Measurements from ENCODE around the gene ACP2. TPM values are rescaled to one million over a fixed set of nuclear protein-coding genes. Genes with fewer than 3 reads are reported as not detected.

ACP2 gene
- total RNA-seq, 4 donors from 2014 or later, result 20.4 to 38.0 (median 26.5) TPM

DNA sequence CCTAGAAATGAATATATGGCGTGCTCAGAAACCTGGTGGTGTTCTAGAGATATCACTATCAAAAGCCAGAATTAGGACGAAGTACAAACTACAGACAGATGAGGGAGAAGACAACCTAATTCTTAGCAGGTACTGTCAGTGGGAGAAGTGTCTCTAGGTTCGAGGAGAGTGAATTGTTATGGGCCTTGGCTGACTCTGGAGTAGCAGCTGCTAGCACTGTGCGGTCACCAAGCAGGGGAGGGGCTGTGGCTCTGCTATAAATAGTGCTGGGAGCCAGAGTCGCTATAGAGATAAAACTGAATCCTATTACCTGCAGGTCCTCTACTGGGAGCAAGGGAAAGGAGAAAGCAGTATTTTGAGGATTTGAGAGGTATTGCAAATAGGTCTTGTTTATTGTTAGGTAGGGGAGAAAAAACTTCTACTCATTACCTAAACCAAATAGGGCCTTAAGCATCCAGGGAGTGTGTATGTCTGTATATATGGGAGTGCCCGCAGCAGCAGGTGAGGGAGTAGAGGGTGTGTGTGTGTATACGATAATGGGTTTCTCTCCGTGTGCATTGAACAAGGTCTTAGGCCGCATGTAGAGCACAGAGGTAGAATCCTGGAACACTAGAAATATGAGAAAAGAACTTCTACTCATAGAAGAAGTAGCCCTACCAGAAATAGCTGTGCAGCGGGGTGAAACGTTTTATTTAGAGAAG is 23.5 kb upstream of the ACP2 start:
- peaks cover 8 to 53% (median 25%) of the 10 kb centered on the region in 3 donors for H3K4me1 ChIP-seq
- intact Hi-C loops (cut with DNase I), result no loop called here
- H3K4me3 ChIP-seq, result no peak overlapping the region
- peaks cover 9 to 37% (median 25%) of the 10 kb centered on the region in 3 donors for H3K36me3 ChIP-seq
- WGBS, 2 donors, result 61 to 66% methylated on average over 11 of the region's 11 CpGs
- no peaks in the 10 kb centered on the region for H3K9me3 ChIP-seq
- no peaks in the 10 kb centered on the region for H3K27me3 ChIP-seq
- TF ChIP-seq POLR2A (IDR thresholded peaks at IDR 0.05), result no peak
- TF ChIP-seq, protein P1, sequence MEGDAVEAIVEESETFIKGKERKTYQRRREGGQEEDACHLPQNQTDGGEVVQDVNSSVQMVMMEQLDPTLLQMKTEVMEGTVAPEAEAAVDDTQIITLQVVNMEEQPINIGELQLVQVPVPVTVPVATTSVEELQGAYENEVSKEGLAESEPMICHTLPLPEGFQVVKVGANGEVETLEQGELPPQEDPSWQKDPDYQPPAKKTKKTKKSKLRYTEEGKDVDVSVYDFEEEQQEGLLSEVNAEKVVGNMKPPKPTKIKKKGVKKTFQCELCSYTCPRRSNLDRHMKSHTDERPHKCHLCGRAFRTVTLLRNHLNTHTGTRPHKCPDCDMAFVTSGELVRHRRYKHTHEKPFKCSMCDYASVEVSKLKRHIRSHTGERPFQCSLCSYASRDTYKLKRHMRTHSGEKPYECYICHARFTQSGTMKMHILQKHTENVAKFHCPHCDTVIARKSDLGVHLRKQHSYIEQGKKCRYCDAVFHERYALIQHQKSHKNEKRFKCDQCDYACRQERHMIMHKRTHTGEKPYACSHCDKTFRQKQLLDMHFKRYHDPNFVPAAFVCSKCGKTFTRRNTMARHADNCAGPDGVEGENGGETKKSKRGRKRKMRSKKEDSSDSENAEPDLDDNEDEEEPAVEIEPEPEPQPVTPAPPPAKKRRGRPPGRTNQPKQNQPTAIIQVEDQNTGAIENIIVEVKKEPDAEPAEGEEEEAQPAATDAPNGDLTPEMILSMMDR (IDR thresholded peaks at IDR 0.05), result no peak
- no peak for DNase-seq
- H3K27ac ChIP-seq, result peak overlapping the region in 2 of 4 donors; percentile 96 to 98

DNA sequence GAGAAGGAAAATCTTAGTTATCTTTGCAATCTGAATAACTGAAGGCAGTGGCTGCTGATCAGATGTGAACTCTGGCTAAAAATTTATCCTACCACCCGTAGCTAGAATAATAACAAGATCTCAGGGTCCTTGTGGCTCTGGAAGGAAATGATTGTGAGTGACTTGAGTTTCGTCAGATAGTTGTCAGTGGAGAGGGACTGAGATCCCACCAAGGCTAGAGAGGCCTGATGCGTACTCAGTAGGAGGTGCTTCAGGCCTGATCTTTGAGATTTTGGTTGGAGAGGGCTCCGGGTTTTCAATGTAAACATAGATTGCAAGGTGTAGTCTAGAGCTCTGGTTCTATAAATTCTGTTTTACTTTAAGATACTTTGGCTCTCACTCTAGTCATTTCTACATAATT is 22.7 kb upstream of the ACP2 start:
- Histone ChIP-seq H3K27ac (peak overlapping the region in 3 of 4 donors; percentile 94 to 98 (median 96)), H3K9me3 (no peaks in the 10 kb centered on the region), H3K27me3 (no peaks in the 10 kb centered on the region), H3K36me3 (peaks cover 8 to 30% (median 18%) of the 10 kb centered on the region in 3 donors), H3K4me3 (peak overlapping the region in 2 of 4 donors; percentile 88 to 96), H3K4me1 (peaks cover 8 to 53% (median 25%) of the 10 kb centered on the region in 3 donors)
- 45 to 56% methylated on average over 4 of the region's 4 CpGs for WGBS, 2 donors
- intact Hi-C loops (cut with DNase I), result no loop called here
- no peak for DNase-seq
- TF ChIP-seq, protein P1 (IDR thresholded peaks at IDR 0.05), result no peak
- no peak for TF ChIP-seq POLR2A (IDR thresholded peaks at IDR 0.05)

DNA sequence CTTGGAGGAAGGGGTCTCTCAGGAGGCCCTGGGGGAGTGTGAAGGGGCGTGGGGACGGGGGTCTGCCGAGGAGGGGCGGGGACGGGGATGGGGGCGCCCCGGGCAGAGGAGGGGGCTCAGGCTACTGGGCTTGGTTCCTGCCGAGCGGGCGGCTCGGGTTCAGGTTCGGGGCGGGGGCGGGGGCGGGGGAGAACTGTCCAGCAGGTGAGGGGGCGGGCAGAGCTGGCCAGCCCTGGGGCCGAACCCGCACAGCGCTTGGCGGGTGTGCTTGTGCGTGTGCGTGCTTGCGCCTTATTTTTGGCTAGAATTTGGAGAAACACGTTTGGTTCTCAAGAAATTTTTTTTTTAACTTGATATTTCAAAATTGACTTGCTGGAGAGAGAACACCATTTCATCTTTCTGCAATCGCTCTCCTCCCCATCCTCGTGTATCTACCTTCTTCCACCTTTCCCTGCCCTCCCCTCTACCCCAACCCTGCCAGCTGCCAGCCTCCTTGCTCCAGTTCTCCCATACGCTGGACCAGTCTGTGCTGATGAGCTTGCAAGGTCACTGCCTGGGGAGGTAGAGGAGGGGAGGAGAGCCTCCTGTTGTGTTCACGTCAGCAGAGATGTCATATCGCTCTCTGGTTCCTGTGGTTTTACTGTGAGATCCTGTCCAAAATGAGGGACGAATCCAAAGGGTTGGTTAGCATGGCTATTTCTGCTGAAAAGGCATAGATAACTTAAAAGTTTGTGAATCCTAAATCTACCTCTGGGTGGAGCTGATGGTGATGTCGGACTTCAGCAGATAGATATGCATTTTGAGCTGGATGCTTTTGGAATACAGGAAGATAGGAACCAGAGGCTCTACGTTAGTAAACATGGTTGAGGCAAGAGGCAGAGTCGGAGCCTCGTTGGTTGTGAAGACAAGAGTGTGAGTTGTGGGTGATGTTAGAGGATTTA is 22.0 kb upstream of the ACP2 start:
- intact Hi-C loops (cut with DNase I), result no loop called here
- no peaks in the 10 kb centered on the region for H3K27me3 ChIP-seq
- no peaks in the 10 kb centered on the region for H3K9me3 ChIP-seq
- peaks cover 8 to 55% (median 25%) of the 10 kb centered on the region in 3 donors for H3K4me1 ChIP-seq
- DNase-seq, result no peak
- TF ChIP-seq POLR2A (IDR thresholded peaks at IDR 0.05), result no peak
- TF ChIP-seq, protein P1 (IDR thresholded peaks at IDR 0.05), result no peak
- peak overlapping the region; percentile 93 to 98 (median 95) for H3K27ac ChIP-seq
- H3K36me3 ChIP-seq, result peaks cover 8 to 22% (median 11%) of the 10 kb centered on the region in 3 donors
- WGBS, 2 donors, result 1 to 3% methylated on average over 11 to 19 of the region's 34 CpGs
- H3K4me3 ChIP-seq, result peak overlapping the region; percentile 73 to 96 (median 87)

DNA sequence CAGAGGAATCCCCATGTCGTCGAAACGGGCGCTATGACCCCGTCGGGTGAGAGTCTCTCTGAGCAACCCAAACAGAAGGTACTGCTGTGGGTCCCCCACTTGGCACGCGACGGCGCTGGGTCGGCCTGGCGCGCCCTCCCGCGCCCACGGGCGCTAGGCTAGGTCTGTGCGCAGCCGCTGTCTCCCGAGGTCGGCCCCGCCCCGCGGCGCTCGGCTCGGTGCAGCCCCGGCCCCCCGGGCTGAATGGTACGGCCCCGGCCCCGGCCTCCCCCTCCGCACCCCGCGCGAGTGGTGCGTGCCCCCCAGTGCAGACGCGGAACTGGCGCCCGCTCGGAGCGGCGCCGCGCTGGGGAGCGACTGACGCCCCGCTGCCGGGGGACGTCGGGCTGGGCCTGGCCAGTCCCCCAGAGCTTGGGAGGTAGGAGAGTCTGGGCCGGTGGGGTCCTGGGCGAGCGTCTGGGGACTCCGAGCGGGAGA is 21.3 kb upstream of the ACP2 start, which contains the start of gene MADD:
MADD (plus strand) TSS at position 305 of the 477 bp plus-strand sequence.
- H3K4me3 ChIP-seq, result peak within 1 kb of the TSS; percentile 73 to 96 (median 87)
- DNase-seq, result peak; percentile 37
- H3K36me3 ChIP-seq, result peaks cover 6 to 15% (median 6%) of the 10 kb centered on the region in 3 donors
- H3K27ac ChIP-seq, result peak within 1 kb of the TSS; percentile 93 to 98 (median 95)
- TF ChIP-seq, protein P1 (IDR thresholded peaks at IDR 0.05), result no peak
- peak in 2 of 4 donors; percentile 57 to 77 for TF ChIP-seq POLR2A (IDR thresholded peaks at IDR 0.05)
- no peaks in the 10 kb centered on the region for H3K27me3 ChIP-seq
- WGBS, 2 donors, result 0% methylated on average over 9 of the region's 57 CpGs; no CpG with 5 or more reads in 1 of the 2 donors
- H3K4me1 ChIP-seq, result peaks cover 8 to 62% (median 28%) of the 10 kb centered on the region in 3 donors
- intact Hi-C loops (cut with DNase I), result loop anchor here (5.0 kb wide), 1 partner anchor 88 kb away; no protein-coding TSS in a partner anchor
- no peaks in the 10 kb centered on the region for H3K9me3 ChIP-seq

Data from esophagus squamous epithelium (tissue), 5 donors.